SK-N-SH (cell line): ENCODE results near the gene MYO18B. TPM values are rescaled to one million over a fixed set of nuclear protein-coding genes. Genes with fewer than 3 reads are reported as not detected.

ENCODE experiments used
- CTCF ChIA-PET: fragments of 300-600, 350-600 bp; formaldehyde crosslinking; extraction: SDS; loops from one replicate; lab custom pipeline; 2021; lab: Yijun Ruan, JAX
- POLR2A ChIA-PET: fragments of 350-600 bp; sonication (Branson Sonifier 250); formaldehyde crosslinking; extraction: SDS; loops from one replicate; lab custom pipeline; 2020; ENCODE audit warnings: antibody characterized with exemption, inconsistent platforms; lab: Yijun Ruan, JAX
- DNase-seq: peaks from one replicate; pipeline ENCODE4 v3.0.0; 2012
- H2AFZ ChIP-seq: fragments of 200-600 bp; sonication (generic); 2 replicates; pipeline ENCODE4 v1.8.1; 2016; ENCODE audit warnings: antibody characterized with exemption, mild to moderate bottlenecking, low read depth
- H3F3A ChIP-seq: fragments of 200-600 bp; sonication (generic); replicated peaks from 2 replicates; pipeline ENCODE3; 2016; ENCODE audit warnings: antibody characterized with exemption, mild to moderate bottlenecking; ENCODE audit not compliant: insufficient read depth
- H3K27ac ChIP-seq, 2 experiments: fragments of 200-500 bp in 1 of 2; fragments of 200-600 bp in 1 of 2; sonication (Bioruptor generic) in 1 of 2; sonication (generic), shearing (Covaris generic) in 1 of 2; 2 replicates each; pipeline versions ENCODE4 v1.5.1 to v1.6.1; 2014 to 2016; ENCODE audit warnings: low read depth in 2 of 2, inconsistent platforms in 1 of 2, low read length in 1 of 2, mild to moderate bottlenecking in 1 of 2, mixed read lengths in 1 of 2
- H3K27me3 ChIP-seq: fragments of 200-600 bp; sonication (generic), shearing (Covaris generic); 2 replicates; pipeline ENCODE4 v1.6.1; 2016; ENCODE audit warnings: mixed run types; ENCODE audit not compliant: insufficient read depth
- H3K36me3 ChIP-seq, 2 experiments: fragments of 200-500 bp in 1 of 2; fragments of 200-600 bp in 1 of 2; sonication (Bioruptor generic) in 1 of 2; sonication (generic) in 1 of 2; replicated peaks in 1 of 2; 2 replicates each; pipeline versions ENCODE3 to v1.5.1; 2014 to 2016; ENCODE audit warnings: low read length in 1 of 2, mild to moderate bottlenecking in 1 of 2; ENCODE audit not compliant: insufficient read depth in 2 of 2, control insufficient read depth in 1 of 2
- H3K4me1 ChIP-seq, 2 experiments: fragments of 200-500 bp in 1 of 2; fragments of 200-600 bp in 1 of 2; sonication (Bioruptor generic) in 1 of 2; sonication (generic), shearing (Covaris generic) in 1 of 2; 2 replicates each; pipeline versions ENCODE4 v1.5.1 to v1.6.1; 2014 to 2016; ENCODE audit warnings: low read depth in 1 of 2, low read length in 1 of 2, mixed run types in 1 of 2; ENCODE audit not compliant: insufficient read depth in 2 of 2, control insufficient read depth in 1 of 2
- H3K4me2 ChIP-seq: fragments of 200-600 bp; sonication (generic), shearing (Covaris generic); 2 replicates; pipeline ENCODE4 v1.6.1; 2017; ENCODE audit warnings: mixed run types
- H3K4me3 ChIP-seq, 2 experiments: fragments of 200-500 bp in 1 of 2; fragments of 200-600 bp in 1 of 2; sonication (Bioruptor generic) in 1 of 2; sonication (generic), shearing (Covaris generic) in 1 of 2; 2 replicates each; pipeline versions ENCODE4 v1.5.1 to v1.8.1; 2014 to 2016; ENCODE audit warnings: low read depth in 2 of 2, inconsistent platforms in 1 of 2, low read length in 1 of 2, mild to moderate bottlenecking in 1 of 2, mixed read lengths in 1 of 2, moderate library complexity in 1 of 2
- H3K79me2 ChIP-seq: fragments of 200-600 bp; sonication (generic); 2 replicates; pipeline ENCODE4 v1.8.1; 2017; ENCODE audit warnings: mild to moderate bottlenecking; ENCODE audit not compliant: insufficient read depth
- H3K9ac ChIP-seq: fragments of 200-600 bp; sonication (generic); 2 replicates; pipeline ENCODE4 v1.6.1; 2017; ENCODE audit warnings: mixed run types
- H3K9me2 ChIP-seq: fragments of 200-600 bp; sonication (generic); 2 replicates; pipeline ENCODE4 v1.6.1; 2017; ENCODE audit warnings: mixed run types
- H3K9me3 ChIP-seq: fragments of 200-600 bp; sonication (generic); 2 replicates; pipeline ENCODE4 v1.6.1; 2017; ENCODE audit warnings: mixed run types, mild to moderate bottlenecking, moderate library complexity
- H4K20me1 ChIP-seq: fragments of 200-600 bp; sonication (generic); 2 replicates; pipeline ENCODE4 v1.6.1; 2017; ENCODE audit warnings: mild to moderate bottlenecking, mixed run types; ENCODE audit not compliant: insufficient read depth
- FOXJ3 ChIP-seq: sonication (generic); formaldehyde crosslinking; IDR thresholded peaks from 2 replicates; pipeline ENCODE4 v1.5.1; 2020; ENCODE audit warnings: mild to moderate bottlenecking, missing genetic modification reagents
- GABPA ChIP-seq: IDR thresholded peaks from 2 replicates; pipeline ENCODE4 v1.4.0; 2012; ENCODE audit warnings: low read depth, mild to moderate bottlenecking
- GATA2 ChIP-seq: sonication (generic); formaldehyde crosslinking; IDR thresholded peaks from 2 replicates; pipeline ENCODE4 v1.5.0; 2020; ENCODE audit warnings: mild to moderate bottlenecking, missing genetic modification reagents
- MEF2A ChIP-seq: IDR thresholded peaks from 2 replicates; pipeline ENCODE4 v1.4.0; 2012; ENCODE audit warnings: low read depth, borderline replicate concordance
- NRF1 ChIP-seq: IDR thresholded peaks from 2 replicates; pipeline ENCODE4 v1.6.1; 2012; ENCODE audit warnings: low read depth, mild to moderate bottlenecking, low read length
- POLR2AphosphoS5 ChIP-seq: IDR thresholded peaks from 2 replicates; pipeline ENCODE4 v1.6.1; 2012; ENCODE audit warnings: low read depth, low read length
- RFX5 ChIP-seq: IDR thresholded peaks from 2 replicates; pipeline ENCODE4 v1.6.1; 2012; ENCODE audit warnings: mild to moderate bottlenecking, improper control_type of control experiment, low read length
- RXRA ChIP-seq: IDR thresholded peaks from 2 replicates; pipeline ENCODE4 v1.4.0; 2012; ENCODE audit warnings: low read depth, mild to moderate bottlenecking, borderline replicate concordance
- TAF1 ChIP-seq: IDR thresholded peaks from 2 replicates; pipeline ENCODE4 v1.6.1; 2012; ENCODE audit warnings: low read depth, mild to moderate bottlenecking, low read length, moderate library complexity, borderline replicate concordance
- TCF12 ChIP-seq: IDR thresholded peaks from 2 replicates; pipeline ENCODE4 v1.4.0; 2012
- TEAD4 ChIP-seq: IDR thresholded peaks from 2 replicates; pipeline ENCODE4 v1.4.0; 2012; ENCODE audit warnings: mild to moderate bottlenecking, borderline replicate concordance; ENCODE audit not compliant: insufficient read depth
- YY1 ChIP-seq: IDR thresholded peaks from 2 replicates; pipeline ENCODE4 v1.4.0; 2012; ENCODE audit warnings: low read depth, mild to moderate bottlenecking
- whole genome bisulfite sequencing: methylation state at CpG from one replicate; pipeline ENCODE4 v1.1.6; 2017; ENCODE audit warnings: low lambda C conversion rate; 5-methylcytosine and 5-hydroxymethylcytosine counted together
- polyA plus RNA-seq, 3 experiments: library from polyadenylated mRNA; depleted of rRNA; stranded (reverse); fragments of >200 nt; gene quantifications; 2 replicates each; pipeline ENCODE4 v1.2.3, GENCODE V29; 2012
- TF ChIP-seq, protein P1 (sequence below): IDR thresholded peaks from 2 replicates; pipeline ENCODE4; 2012
- TF ChIP-seq, protein P2 (sequence below): IDR thresholded peaks from 2 replicates; pipeline ENCODE4 v1.6.1; 2012; ENCODE audit warnings: mild to moderate bottlenecking, low read depth, low read length, moderate library complexity
- TF ChIP-seq, protein P3 (sequence below): IDR thresholded peaks from 2 replicates; pipeline ENCODE4 v1.4.0; 2012; ENCODE audit warnings: low read depth, borderline replicate concordance
- TF ChIP-seq, protein P4 (sequence below): fragments of 200-600 bp; sonication (generic); IDR thresholded peaks from 2 replicates; pipeline ENCODE4 v1.6.1; 2017; ENCODE audit warnings: antibody characterized with exemption, mild to moderate bottlenecking, moderate library complexity
- TF ChIP-seq, protein P5 (sequence below): IDR thresholded peaks from 2 replicates; pipeline ENCODE4 v1.4.0; 2012; ENCODE audit warnings: low read depth

MYO18B gene
- polyA plus RNA-seq, 1 of the 3 experiments (the other 2 are of a cell fraction), result 0.05 TPM

DNA sequence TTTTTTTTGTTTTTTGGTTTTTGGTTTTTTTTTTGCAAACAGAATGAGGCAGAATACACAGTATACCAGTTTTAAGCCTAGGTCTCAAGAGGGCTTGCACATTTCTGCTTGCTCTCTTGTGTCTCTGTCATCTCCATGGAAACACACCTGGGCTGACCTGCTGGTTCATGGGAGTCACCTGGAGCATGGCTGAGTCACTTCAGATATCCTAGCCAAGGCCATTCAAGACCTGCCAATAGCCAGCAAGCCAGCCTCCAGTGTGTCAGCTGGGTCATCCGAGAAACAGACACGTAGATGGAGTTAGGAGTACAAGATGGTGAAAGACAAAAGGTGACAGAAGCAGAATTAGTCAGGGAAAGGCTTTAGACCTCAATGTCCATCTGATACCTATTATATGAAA lies 303.1 kb downstream of the MYO18B start (continued):
- TF ChIP-seq, protein P1, sequence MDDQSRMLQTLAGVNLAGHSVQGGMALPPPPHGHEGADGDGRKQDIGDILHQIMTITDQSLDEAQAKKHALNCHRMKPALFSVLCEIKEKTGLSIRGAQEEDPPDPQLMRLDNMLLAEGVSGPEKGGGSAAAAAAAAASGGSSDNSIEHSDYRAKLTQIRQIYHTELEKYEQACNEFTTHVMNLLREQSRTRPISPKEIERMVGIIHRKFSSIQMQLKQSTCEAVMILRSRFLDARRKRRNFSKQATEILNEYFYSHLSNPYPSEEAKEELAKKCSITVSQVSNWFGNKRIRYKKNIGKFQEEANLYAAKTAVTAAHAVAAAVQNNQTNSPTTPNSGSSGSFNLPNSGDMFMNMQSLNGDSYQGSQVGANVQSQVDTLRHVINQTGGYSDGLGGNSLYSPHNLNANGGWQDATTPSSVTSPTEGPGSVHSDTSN, result no peak
- TF ChIP-seq, protein P2, sequence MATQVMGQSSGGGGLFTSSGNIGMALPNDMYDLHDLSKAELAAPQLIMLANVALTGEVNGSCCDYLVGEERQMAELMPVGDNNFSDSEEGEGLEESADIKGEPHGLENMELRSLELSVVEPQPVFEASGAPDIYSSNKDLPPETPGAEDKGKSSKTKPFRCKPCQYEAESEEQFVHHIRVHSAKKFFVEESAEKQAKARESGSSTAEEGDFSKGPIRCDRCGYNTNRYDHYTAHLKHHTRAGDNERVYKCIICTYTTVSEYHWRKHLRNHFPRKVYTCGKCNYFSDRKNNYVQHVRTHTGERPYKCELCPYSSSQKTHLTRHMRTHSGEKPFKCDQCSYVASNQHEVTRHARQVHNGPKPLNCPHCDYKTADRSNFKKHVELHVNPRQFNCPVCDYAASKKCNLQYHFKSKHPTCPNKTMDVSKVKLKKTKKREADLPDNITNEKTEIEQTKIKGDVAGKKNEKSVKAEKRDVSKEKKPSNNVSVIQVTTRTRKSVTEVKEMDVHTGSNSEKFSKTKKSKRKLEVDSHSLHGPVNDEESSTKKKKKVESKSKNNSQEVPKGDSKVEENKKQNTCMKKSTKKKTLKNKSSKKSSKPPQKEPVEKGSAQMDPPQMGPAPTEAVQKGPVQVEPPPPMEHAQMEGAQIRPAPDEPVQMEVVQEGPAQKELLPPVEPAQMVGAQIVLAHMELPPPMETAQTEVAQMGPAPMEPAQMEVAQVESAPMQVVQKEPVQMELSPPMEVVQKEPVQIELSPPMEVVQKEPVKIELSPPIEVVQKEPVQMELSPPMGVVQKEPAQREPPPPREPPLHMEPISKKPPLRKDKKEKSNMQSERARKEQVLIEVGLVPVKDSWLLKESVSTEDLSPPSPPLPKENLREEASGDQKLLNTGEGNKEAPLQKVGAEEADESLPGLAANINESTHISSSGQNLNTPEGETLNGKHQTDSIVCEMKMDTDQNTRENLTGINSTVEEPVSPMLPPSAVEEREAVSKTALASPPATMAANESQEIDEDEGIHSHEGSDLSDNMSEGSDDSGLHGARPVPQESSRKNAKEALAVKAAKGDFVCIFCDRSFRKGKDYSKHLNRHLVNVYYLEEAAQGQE, result no peak
- no peak for TF ChIP-seq RXRA
- no peak for TF ChIP-seq MEF2A

DNA sequence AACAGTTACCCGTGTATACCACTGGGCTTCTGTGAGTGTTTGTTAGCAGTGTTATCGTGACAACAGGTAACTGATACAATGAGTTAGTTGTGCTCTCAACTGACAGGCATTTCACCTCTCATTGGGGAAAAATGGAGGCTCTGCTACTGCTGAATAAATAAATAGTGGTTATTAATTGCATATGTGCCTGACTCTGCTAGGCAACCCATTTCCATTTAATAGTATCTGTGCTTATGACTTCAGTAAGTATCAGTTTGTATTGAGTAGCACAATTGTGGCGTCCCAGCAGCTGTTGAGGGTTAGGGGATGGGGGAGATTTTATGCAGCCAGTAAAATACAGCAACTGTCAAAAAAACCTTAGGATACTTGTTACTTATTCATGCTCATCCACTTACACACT lies 303.9 kb downstream of the MYO18B start:
- DNase-seq, result no peak
- CTCF ChIA-PET, result no interaction called here
- Histone ChIP-seq H3K4me2 (no peak overlapping the region), H3K79me2 (no peaks in the 10 kb centered on the region), H3K27ac (no peak overlapping the region), H4K20me1 (no peaks in the 10 kb centered on the region), H3K4me3 (no peak overlapping the region), H3K9me2 (no peaks in the 10 kb centered on the region), H3K4me1 (peaks cover 0 to 3% of the 10 kb centered on the region in 2 experiments; a peak in 1 of 4 replicates), H3K27me3 (no peaks in the 10 kb centered on the region), H3F3A (no peaks in the 10 kb centered on the region), H3K9ac (no peak overlapping the region), H3K36me3 (no peaks in the 10 kb centered on the region), H3K9me3 (no peaks in the 10 kb centered on the region), H2AFZ (no peak overlapping the region)
- POLR2A ChIA-PET, result no interaction called here
- 11% methylated on average over 2 of the region's 3 CpGs for WGBS
- TF ChIP-seq TAF1, result no peak
- TF ChIP-seq RFX5, result no peak
- no peak for TF ChIP-seq RXRA
- TF ChIP-seq, protein P3, sequence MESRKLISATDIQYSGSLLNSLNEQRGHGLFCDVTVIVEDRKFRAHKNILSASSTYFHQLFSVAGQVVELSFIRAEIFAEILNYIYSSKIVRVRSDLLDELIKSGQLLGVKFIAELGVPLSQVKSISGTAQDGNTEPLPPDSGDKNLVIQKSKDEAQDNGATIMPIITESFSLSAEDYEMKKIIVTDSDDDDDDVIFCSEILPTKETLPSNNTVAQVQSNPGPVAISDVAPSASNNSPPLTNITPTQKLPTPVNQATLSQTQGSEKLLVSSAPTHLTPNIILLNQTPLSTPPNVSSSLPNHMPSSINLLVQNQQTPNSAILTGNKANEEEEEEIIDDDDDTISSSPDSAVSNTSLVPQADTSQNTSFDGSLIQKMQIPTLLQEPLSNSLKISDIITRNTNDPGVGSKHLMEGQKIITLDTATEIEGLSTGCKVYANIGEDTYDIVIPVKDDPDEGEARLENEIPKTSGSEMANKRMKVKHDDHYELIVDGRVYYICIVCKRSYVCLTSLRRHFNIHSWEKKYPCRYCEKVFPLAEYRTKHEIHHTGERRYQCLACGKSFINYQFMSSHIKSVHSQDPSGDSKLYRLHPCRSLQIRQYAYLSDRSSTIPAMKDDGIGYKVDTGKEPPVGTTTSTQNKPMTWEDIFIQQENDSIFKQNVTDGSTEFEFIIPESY, result no peak

DNA sequence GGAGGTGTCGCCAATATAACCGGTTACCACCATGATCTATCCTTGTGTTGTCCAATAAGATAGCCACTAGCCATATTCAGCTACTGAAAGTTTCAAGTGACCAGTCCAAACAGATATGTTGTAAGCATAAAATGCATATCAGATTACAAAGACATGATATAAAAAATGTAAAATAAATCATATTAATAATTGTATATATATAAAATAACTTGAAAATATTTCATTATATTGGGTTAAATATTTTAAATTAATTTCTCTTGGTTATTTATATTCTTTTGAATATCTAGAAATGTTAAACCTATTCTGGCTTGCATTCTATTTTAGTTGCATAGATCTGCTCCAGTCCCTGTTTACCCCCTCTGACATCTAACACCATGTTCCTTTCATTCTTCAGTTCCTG lies 305.5 kb downstream of the MYO18B start:
- H3K4me1 ChIP-seq, result peaks cover 0 to 3% of the 10 kb centered on the region in 2 experiments; a peak in 1 of 4 replicates
- H2AFZ ChIP-seq, result no peak overlapping the region
- H3K27me3 ChIP-seq, result no peaks in the 10 kb centered on the region
- no peaks in the 10 kb centered on the region for H3F3A ChIP-seq
- no peak for DNase-seq
- H3K9me2 ChIP-seq, result no peaks in the 10 kb centered on the region
- H3K4me2 ChIP-seq, result no peak overlapping the region
- H3K9ac ChIP-seq, result no peak overlapping the region
- no peaks in the 10 kb centered on the region for H3K9me3 ChIP-seq
- CTCF ChIA-PET, result no interaction called here
- no peaks in the 10 kb centered on the region for H3K79me2 ChIP-seq
- no peak overlapping the region for H3K4me3 ChIP-seq
- no peaks in the 10 kb centered on the region for H4K20me1 ChIP-seq
- POLR2A ChIA-PET, result no interaction called here
- H3K36me3 ChIP-seq, result no peaks in the 10 kb centered on the region
- H3K27ac ChIP-seq, result no peak overlapping the region
- WGBS, result 67% methylated on average over 2 of the region's 2 CpGs
- no peak for TF ChIP-seq TCF12
- TF ChIP-seq TEAD4, result no peak
- TF ChIP-seq, protein P1, result no peak
- no peak for TF ChIP-seq POLR2AphosphoS5
- no peak for TF ChIP-seq GABPA
- TF ChIP-seq, protein P4, sequence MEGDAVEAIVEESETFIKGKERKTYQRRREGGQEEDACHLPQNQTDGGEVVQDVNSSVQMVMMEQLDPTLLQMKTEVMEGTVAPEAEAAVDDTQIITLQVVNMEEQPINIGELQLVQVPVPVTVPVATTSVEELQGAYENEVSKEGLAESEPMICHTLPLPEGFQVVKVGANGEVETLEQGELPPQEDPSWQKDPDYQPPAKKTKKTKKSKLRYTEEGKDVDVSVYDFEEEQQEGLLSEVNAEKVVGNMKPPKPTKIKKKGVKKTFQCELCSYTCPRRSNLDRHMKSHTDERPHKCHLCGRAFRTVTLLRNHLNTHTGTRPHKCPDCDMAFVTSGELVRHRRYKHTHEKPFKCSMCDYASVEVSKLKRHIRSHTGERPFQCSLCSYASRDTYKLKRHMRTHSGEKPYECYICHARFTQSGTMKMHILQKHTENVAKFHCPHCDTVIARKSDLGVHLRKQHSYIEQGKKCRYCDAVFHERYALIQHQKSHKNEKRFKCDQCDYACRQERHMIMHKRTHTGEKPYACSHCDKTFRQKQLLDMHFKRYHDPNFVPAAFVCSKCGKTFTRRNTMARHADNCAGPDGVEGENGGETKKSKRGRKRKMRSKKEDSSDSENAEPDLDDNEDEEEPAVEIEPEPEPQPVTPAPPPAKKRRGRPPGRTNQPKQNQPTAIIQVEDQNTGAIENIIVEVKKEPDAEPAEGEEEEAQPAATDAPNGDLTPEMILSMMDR, result no peak
- TF ChIP-seq NRF1, result no peak
- TF ChIP-seq, protein P5, sequence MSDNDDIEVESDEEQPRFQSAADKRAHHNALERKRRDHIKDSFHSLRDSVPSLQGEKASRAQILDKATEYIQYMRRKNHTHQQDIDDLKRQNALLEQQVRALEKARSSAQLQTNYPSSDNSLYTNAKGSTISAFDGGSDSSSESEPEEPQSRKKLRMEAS, result no peak
- no peak for TF ChIP-seq GATA2 (CRISPR knock-in tag)
- no peak for TF ChIP-seq FOXJ3
- no peak for TF ChIP-seq YY1
